Measurements from ENCODE around the gene PCDHA3.

GRCh38 chr5:140794595-140795258, 6.1 kb upstream of the PCDHA3 start, which contains the start of gene PCDHA2:
- TF ChIP-seq EZH2phosphoT487 (IDR thresholded peaks at IDR 0.05; ENCODE audit: low read depth, severe bottlenecking, unreplicated experiment) (no peak), CTCF (IDR thresholded peaks at IDR 0.05; ENCODE audit: poor library complexity) (peak; percentile 64), EZH2 (IDR thresholded peaks at IDR 0.05; ENCODE audit: borderline replicate concordance) (no peak)

Measured in hepatocyte (in vitro differentiated cells).